Vagina (tissue), 2 donors: Measurements from ENCODE around the gene HTR3B.

ENCODE experiments used
- POLR2A ChIP-seq, 2 donors: fragments of 450-650 bp; IDR thresholded peaks; one replicate each; pipeline ENCODE4 v1.6.1; 2017; ENCODE audit warnings: antibody characterized with exemption in 2 of 2, mild to moderate bottlenecking in 2 of 2, moderate library complexity in 2 of 2
- POLR2AphosphoS5 ChIP-seq, 2 donors: sonication (generic); formaldehyde crosslinking; IDR thresholded peaks; one replicate each; pipeline ENCODE4 v1.9.0; 2017; ENCODE audit warnings: antibody characterized with exemption in 2 of 2, mild to moderate bottlenecking in 2 of 2, low read depth in 1 of 2; ENCODE audit not compliant: insufficient read depth in 1 of 2
- TF ChIP-seq, protein P1 (sequence below), 3 experiments: fragments of 450-650 bp in 2 of 3; fragments of 200-600 bp in 1 of 3; sonication (generic) in 1 of 3; IDR thresholded peaks; one replicate each; pipeline ENCODE4 v1.5.1; 2017 to 2019; ENCODE audit warnings: antibody characterized with exemption in 3 of 3, mild to moderate bottlenecking in 2 of 3, moderate library complexity in 2 of 3

DNA sequence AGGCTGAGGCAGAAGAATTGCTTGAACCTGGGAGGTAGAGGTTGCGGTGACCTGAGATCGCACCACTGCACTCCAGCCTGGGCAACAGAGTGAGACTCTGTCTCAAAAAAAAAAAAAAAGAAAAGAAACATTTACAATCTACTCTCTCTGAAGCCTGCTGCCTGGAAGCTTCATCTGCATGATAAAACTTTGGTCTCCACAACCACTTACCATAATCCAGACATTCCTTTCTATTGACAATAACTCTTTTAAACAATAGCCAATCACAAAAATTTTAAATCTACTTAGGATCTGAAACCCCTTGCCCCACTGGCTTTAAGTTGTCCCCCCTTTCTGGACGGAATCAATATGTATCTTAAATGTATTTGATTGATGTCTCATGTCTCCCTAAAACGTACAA is 45.3 kb downstream of the HTR3B start:
- TF ChIP-seq, protein P1, sequence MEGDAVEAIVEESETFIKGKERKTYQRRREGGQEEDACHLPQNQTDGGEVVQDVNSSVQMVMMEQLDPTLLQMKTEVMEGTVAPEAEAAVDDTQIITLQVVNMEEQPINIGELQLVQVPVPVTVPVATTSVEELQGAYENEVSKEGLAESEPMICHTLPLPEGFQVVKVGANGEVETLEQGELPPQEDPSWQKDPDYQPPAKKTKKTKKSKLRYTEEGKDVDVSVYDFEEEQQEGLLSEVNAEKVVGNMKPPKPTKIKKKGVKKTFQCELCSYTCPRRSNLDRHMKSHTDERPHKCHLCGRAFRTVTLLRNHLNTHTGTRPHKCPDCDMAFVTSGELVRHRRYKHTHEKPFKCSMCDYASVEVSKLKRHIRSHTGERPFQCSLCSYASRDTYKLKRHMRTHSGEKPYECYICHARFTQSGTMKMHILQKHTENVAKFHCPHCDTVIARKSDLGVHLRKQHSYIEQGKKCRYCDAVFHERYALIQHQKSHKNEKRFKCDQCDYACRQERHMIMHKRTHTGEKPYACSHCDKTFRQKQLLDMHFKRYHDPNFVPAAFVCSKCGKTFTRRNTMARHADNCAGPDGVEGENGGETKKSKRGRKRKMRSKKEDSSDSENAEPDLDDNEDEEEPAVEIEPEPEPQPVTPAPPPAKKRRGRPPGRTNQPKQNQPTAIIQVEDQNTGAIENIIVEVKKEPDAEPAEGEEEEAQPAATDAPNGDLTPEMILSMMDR (IDR thresholded peaks at IDR 0.05) = no peak
- TF ChIP-seq POLR2A (IDR thresholded peaks at IDR 0.05) (no peak), POLR2AphosphoS5 (IDR thresholded peaks at IDR 0.05; ENCODE audit: insufficient read depth in 1 of 2, low read depth in 1 of 2) (no peak)
